ENCODE data around the gene RBM26.

DNA sequence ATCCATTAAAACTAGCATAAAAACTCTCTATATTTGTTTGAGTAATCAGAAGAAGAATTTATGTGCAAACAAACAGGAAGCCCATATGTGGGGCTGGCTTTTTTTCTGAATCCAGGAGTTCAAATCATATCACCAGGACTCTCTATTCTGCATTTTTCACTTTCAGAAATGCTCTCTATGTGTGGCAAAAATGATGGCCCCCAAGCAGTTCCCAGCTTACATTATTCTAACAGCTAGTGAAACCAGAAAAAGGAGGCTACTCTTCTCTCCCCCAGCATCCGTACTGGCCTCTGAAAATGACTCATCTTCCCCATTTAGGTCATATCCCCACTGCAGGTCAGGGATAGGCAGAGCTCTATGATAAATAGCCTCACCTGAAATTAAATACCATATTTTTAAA is 20.4 kb downstream of the RBM26 start:
- no peak for TF ChIP-seq CTCF (IDR thresholded peaks at IDR 0.05)
- TF ChIP-seq POLR2A (IDR thresholded peaks at IDR 0.05): no peak
- no peak for TF ChIP-seq POLR2AphosphoS5 (IDR thresholded peaks at IDR 0.05)

Data from gastroesophageal sphincter (tissue), 3 donors.